Activated naive CD8-positive, alpha-beta T cell treated with anti-CD3 and anti-CD28 coated beads for 36 hours (primary cell): ENCODE measurements around the gene DCAF5. TPM values are rescaled to one million over a fixed set of nuclear protein-coding genes. Genes with fewer than 3 reads are reported as not detected.
"Not testable (repeated sequence)": the region's sequence is repeated elsewhere in the genome, so short reads cannot be mapped to it uniquely, and the experiment has no call there.

Experiments used
- DNase-seq: peaks from one replicate; pipeline ENCODE4 v3.0.0; 2021
- H3K27ac Mint-ChIP-seq: one replicate; pipeline ENCODE4 v1.8.0; 2022; ENCODE audit warnings: mild to moderate bottlenecking, moderate library complexity, mixed read lengths
- H3K27me3 Mint-ChIP-seq: one replicate; pipeline ENCODE4 v1.8.0; 2022; ENCODE audit warnings: mild to moderate bottlenecking, mixed read lengths
- H3K36me3 Mint-ChIP-seq: one replicate; pipeline ENCODE4 v1.8.0; 2021; ENCODE audit warnings: mild to moderate bottlenecking, mixed read lengths
- H3K4me1 Mint-ChIP-seq: one replicate; pipeline ENCODE4 v1.8.0; 2021; ENCODE audit warnings: mixed read lengths
- H3K4me3 Mint-ChIP-seq: one replicate; pipeline ENCODE4 v1.8.0; 2022; ENCODE audit warnings: mild to moderate bottlenecking, moderate library complexity, mixed read lengths
- H3K9me3 Mint-ChIP-seq: one replicate; pipeline ENCODE4 v1.8.0; 2022; ENCODE audit warnings: mixed read lengths
- total RNA-seq, 2 experiments: library from RNA; stranded (reverse); gene quantifications; one replicate each; pipeline ENCODE4 v1.2.3, GENCODE V29; 2021

The DCAF5 gene
- total RNA-seq, 2 experiments from 2014 or later, result 33.4 to 35.1 TPM

DNA sequence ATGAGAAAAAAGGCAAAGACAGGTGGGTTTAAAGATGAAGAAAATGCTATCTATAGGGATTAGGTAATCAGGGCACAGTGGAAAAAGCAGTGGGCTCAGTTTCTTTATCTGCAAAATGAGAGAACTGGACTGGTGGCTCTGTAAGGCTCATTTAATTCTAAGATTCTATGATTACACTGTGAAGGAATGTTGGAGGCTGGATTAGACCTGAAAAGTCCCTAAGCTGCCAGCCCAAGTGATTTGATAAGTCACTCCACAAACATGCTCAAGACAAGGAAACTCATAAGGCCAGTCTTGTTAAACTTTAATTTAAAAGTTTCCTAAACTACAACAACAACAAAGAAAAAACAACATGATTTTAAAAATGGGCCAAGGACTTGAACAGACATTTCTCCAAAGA, 75.1 kb downstream of the DCAF5 start:
- Mint-ChIP-seq H3K9me3 (no peaks in the 10 kb centered on the region), H3K4me1 (peaks cover 25% of the 10 kb centered on the region), H3K27ac (no peak overlapping the region), H3K4me3 (no peak overlapping the region), H3K36me3 (peaks cover 17% of the 10 kb centered on the region), H3K27me3 (no peaks in the 10 kb centered on the region)
- DNase-seq, result no peak

DNA sequence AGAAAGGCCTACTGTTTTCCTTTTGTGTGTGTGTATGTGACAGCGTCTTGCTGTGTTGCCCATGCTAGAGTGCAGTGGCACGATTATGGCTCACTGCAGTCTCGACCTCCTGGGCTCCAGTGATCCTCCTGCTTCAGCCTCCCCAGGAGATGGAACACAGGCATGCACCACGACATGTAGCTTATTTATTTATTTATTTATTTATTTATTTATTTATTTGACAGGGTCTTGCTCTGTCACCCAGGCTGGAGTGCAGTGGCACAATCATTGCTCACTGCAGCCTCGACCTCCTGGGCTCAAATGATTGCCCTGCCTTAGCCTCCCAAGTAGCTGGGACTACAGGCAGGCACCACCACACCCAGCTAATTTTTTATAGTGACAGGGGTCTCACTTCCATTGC, 75.7 kb downstream of the DCAF5 start:
- H3K4me3 Mint-ChIP-seq, DNase-seq, H3K27ac Mint-ChIP-seq, H3K9me3 Mint-ChIP-seq, H3K27me3 Mint-ChIP-seq: not testable (repeated sequence)
- Mint-ChIP-seq H3K4me1 (peaks cover 30% of the 10 kb centered on the region), H3K36me3 (peaks cover 18% of the 10 kb centered on the region)

DNA sequence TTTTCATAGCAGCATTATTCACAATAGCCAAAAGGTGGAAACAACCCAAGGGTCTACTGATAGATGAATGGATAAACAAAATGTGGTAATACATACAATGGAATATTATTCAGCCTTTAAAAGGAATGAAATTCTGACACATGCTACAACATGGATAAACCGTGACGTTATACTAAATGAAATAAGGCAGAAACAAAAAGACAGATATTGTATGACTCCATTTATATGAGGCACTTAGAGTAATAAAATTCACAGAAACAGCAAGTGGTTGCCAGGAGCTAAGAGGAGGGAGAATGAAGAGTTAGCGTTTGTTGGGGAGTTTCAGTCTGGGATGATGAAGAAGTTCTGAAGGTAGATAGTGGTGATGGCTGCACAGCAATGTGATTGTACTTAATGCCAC, 76.6 kb downstream of the DCAF5 start:
- peaks cover 30% of the 10 kb centered on the region for H3K4me1 Mint-ChIP-seq
- no peaks in the 10 kb centered on the region for H3K27me3 Mint-ChIP-seq
- no peaks in the 10 kb centered on the region for H3K9me3 Mint-ChIP-seq
- no peak overlapping the region for H3K27ac Mint-ChIP-seq
- H3K36me3 Mint-ChIP-seq, result peaks cover 15% of the 10 kb centered on the region
- H3K4me3 Mint-ChIP-seq, result no peak overlapping the region
- no peak for DNase-seq

DNA sequence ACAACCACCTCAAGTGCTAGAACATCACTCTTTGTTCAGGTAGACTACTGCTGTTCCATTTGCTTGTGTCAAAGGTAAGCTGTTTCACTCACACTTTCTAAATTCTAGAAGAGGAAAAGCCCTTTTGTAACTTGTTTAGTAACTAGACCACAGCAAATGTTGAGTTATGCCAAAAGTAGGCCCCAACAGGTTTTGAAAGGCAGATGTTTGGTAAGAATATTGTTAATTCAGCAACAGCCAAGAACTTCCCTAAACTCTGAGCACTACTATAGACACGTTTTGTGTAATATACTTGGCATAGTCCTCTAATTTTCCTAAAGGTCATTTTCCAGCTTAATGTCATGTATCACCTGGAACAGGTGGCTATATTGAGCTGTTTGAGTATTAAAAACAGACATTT, 79.0 kb downstream of the DCAF5 start:
- no peaks in the 10 kb centered on the region for H3K9me3 Mint-ChIP-seq
- peaks cover 13% of the 10 kb centered on the region for H3K36me3 Mint-ChIP-seq
- no peak overlapping the region for H3K27ac Mint-ChIP-seq
- peaks cover 19% of the 10 kb centered on the region for H3K4me1 Mint-ChIP-seq
- no peaks in the 10 kb centered on the region for H3K27me3 Mint-ChIP-seq
- no peak overlapping the region for H3K4me3 Mint-ChIP-seq
- DNase-seq, result no peak

DNA sequence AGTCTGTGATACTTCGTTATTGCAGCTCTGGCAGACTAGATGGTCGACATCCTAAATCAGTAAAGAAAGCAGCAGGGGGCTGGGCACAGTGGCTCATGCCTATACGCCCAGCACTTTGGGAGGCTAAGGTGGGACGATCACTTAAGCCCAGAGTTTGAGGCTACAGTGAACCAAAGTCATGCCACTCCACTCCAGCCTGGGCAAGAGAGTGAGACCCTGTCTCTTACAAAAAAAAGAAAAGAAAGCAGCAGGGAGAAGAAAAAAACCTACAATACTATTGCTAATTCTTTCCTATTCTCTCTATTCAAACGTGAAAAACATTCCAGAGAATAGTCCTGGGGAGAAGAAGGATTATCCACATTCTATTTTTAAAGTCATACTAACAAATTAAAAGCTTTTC, 79.5 kb downstream of the DCAF5 start:
- no peak overlapping the region for H3K4me3 Mint-ChIP-seq

DNA sequence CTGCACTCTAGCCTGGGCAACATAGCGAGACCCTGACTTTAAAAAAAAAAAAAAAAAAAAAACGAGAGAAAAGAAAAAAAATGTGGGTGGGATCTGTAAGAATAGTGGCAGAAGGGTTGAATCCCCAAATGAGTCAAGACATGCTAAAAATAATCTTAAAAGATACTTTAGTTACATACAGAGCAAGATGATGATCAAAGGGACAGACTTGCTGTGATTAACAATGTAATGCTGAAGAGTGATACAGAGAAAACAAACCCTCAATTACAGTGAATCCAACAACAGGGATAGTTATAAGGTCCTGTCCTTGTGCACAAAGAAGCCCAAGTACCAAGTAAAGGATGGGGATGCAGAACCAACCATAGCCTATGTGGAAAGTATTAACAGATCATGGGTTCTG, 80.3 kb downstream of the DCAF5 start:
- DNase-seq, result no peak
- Mint-ChIP-seq H3K27me3 (no peaks in the 10 kb centered on the region), H3K9me3 (no peaks in the 10 kb centered on the region), H3K4me3 (no peak overlapping the region), H3K27ac (no peak overlapping the region), H3K4me1 (peaks cover 11% of the 10 kb centered on the region), H3K36me3 (peaks cover 18% of the 10 kb centered on the region)

More for the DNA sequence above, 79.5 kb downstream of the DCAF5 start:
- DNase-seq, result no peak
- no peak overlapping the region for H3K27ac Mint-ChIP-seq
- peaks cover 18% of the 10 kb centered on the region for H3K4me1 Mint-ChIP-seq
- no peaks in the 10 kb centered on the region for H3K9me3 Mint-ChIP-seq
- peaks cover 11% of the 10 kb centered on the region for H3K36me3 Mint-ChIP-seq
- H3K27me3 Mint-ChIP-seq, result no peaks in the 10 kb centered on the region

DNA sequence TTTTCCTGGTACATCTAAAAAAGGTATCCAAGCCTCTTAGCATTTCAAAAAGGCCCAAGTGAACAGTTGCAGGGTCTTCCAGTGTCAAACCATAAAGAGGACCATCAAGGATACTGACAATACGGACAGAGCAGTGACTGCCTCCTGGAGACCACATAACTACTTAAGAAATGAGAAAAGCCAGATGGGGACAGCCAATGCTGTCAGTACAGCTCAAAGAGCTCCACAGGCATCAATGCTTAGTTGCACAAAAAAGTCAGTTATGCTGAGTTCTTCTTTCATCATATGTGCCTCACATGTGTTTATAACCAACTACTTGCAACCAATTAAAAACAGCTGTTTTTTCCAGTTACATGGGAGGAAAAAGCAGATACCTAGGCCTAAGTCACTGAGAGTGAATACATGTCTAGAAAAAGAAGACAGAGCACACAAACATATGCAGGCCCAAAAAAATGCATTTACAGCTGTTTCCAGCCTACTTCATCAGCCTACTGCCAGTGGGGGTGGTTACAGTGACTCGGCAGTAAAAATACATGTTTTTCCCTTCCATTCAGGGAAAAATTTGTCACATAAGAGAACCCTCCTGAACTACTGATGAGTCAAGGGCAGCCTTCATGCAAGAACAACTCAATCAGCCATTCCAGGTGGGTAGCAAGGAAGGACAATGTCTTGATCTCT, 84.0 kb downstream of the DCAF5 start:
- Mint-ChIP-seq H3K4me1 (peaks cover 22% of the 10 kb centered on the region), H3K27me3 (no peaks in the 10 kb centered on the region), H3K36me3 (peaks cover 14% of the 10 kb centered on the region), H3K4me3 (no peak overlapping the region), H3K27ac (no peak overlapping the region), H3K9me3 (no peaks in the 10 kb centered on the region)
- no peak for DNase-seq

DNA sequence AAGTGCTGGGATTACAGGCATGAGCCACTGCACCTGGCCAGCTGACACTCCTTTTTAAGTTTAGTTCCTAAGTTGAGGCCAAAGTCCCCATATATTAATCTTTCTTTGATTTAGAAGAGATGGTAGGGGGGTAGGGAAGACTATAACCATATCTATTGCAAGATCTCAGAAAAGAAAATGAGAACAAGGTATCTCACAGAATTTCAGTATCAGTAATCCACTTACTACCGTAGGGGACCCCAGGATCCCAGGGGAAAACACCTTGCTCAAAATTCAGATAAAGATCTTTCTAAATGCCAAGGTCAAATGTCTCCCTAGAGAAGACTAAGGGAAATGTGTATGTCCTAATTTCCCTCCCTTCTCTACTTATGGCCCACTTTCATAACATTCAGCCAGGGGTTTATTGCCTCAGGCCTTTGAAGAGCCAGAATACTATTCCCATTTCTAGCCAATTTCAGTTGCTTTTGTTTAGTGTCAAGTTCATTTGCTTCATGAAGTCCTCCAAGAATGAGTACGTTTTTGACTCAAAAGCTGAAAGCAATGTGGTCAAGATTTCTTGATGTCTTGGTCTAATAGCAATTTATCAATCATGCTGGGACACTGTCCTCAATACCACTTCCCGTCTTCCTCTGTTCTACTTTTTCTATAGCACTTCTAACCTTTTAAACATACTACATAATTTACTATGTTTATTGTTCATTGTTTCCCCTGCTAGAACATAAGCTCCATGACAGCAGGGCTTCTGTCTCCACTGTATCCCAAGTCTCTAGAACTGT, 86.3 kb downstream of the DCAF5 start:
- Mint-ChIP-seq H3K36me3 (peaks cover 13% of the 10 kb centered on the region), H3K27me3 (no peaks in the 10 kb centered on the region), H3K9me3 (no peaks in the 10 kb centered on the region), H3K4me1 (peaks cover 19% of the 10 kb centered on the region), H3K4me3 (no peak overlapping the region), H3K27ac (no peak overlapping the region)
- no peak for DNase-seq

DNA sequence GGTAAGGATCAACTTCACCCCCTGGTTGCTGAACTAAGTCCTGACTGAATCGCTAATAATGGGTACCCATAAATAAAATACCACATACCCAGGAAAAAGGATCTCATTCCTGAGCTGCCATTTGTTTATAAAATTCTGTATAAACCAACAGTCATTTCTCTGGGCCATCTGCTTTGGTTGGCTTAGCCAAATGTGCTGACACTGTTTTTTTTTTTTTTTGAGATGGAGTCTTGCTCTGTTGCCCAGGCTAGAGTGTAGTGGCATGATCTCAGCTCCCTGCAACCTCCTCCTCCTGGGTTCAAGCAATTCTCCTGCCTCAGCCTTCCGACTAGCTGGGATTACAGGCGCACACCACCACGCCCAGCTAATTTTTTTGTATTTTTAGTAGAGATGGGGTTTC, 87.0 kb downstream of the DCAF5 start:
- not testable (repeated sequence) for H3K27ac Mint-ChIP-seq, H3K4me3 Mint-ChIP-seq, DNase-seq, H3K27me3 Mint-ChIP-seq, H3K9me3 Mint-ChIP-seq
- Mint-ChIP-seq H3K4me1 (peaks cover 19% of the 10 kb centered on the region), H3K36me3 (peaks cover 13% of the 10 kb centered on the region)

DNA sequence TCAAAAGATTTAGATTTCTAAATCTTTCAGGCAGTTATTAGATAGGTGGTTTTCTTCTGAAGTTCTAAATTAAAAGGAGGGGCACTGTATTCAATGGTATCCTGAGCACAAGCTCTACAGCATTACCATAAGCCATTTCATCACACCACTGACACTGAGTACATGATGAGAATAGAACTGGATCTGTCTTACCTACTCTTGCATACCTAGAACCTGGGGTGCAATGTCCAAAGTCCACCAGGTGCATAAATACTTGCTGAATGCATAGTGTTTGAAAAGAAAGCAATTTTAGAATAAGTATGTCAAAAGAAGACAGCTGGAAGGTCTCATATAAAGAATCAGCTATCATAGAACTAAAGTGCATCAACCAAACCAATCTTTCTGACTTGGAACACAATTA, 88.3 kb downstream of the DCAF5 start:
- Mint-ChIP-seq H3K36me3 (peaks cover 15% of the 10 kb centered on the region), H3K27ac (no peak overlapping the region), H3K4me1 (peaks cover 19% of the 10 kb centered on the region), H3K9me3 (no peaks in the 10 kb centered on the region), H3K4me3 (no peak overlapping the region), H3K27me3 (no peaks in the 10 kb centered on the region)
- DNase-seq, result no peak

DNA sequence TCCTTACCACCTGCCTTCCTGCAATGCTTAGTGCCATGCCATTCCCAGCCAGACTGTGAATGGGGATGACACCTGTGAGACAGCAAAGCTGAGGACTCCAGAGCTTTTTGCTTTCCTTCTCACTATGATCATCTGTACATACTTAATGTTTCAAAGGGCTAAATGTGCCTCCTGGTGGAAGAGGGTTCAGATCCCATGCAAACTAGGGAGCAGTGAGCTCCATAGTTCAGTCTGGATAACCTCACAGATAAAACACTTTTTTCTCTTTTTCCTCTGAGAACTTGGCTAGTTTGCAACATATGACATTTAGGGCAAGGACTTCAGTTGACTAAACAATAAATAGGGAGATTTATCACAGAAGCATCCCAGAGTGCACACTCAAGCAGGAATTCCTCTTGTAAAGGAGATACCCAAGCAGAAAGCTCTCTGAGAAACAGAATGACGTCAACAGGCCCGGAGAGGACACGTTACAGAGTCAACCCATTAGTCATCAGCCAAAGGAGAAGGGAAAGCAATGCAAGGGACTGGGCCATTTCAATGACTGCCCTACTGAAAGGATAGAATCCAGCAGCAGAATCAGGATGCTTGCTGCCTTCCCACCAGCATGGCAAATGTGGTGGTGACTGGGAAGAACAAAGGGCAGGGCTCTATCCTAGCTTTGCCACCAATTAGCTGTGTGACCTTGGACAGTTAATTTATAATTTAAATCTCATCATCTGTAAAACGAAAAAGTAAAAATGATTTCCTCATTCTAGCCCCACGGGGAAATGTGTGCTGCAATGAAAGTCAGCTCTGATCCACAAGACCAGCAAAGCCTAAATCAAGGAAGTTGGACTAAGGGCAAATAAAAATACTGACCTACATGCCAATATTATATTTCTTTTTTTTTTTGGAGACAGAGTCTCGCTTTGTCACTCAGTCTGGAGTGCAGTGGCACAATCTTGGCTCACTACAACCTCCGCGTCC, 93.0 kb downstream of the DCAF5 start:
- H3K36me3 Mint-ChIP-seq, result peaks cover 19% of the 10 kb centered on the region
- peak overlapping the region; percentile 22 for H3K27ac Mint-ChIP-seq
- DNase-seq, result no peak
- no peaks in the 10 kb centered on the region for H3K27me3 Mint-ChIP-seq
- H3K9me3 Mint-ChIP-seq, result no peaks in the 10 kb centered on the region
- H3K4me1 Mint-ChIP-seq, result peaks cover 25% of the 10 kb centered on the region
- H3K4me3 Mint-ChIP-seq, result no peak overlapping the region

DNA sequence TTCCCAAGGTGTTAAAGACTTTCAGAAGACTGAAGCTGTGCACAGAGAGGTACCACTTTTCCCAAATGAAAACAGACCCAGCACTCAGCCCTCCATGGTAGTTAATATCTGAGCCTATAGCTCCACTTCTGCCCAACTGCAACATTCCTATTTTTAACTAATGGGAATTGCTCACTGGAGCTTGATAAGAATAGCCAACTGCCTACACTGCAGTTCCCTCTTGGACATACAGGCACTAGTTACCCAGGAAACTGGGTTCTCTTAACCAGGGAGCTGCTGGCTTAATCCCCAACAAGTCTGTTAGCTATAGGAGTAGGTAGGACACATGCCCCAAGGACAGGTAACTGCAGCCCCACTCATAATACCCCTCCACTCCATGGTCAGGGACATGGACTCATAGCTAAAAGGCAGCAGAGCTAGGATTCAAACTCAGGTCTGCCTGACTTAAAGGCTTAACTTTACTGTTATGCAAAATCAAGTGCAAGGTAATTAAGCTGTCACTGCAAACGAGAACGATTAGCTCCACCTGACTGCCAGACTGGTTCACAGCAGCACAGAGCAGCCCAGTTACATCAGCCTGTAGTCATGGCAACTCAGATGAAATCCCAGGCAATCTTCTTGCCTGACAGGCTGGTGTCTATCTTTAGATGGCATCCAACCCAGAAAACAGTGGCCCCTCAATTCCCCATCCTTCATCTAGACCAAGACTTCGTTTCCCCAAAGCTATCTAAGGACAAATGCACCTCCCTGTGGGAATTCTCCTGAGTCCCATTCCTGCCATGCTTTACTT, 96.7 kb downstream of the DCAF5 start:
- Mint-ChIP-seq H3K4me1 (peaks cover 22% of the 10 kb centered on the region), H3K9me3 (no peaks in the 10 kb centered on the region), H3K36me3 (peaks cover 26% of the 10 kb centered on the region), H3K27ac (peak overlapping the region; percentile 49), H3K4me3 (no peak overlapping the region), H3K27me3 (no peaks in the 10 kb centered on the region)
- DNase-seq, result peak; percentile 14

DNA sequence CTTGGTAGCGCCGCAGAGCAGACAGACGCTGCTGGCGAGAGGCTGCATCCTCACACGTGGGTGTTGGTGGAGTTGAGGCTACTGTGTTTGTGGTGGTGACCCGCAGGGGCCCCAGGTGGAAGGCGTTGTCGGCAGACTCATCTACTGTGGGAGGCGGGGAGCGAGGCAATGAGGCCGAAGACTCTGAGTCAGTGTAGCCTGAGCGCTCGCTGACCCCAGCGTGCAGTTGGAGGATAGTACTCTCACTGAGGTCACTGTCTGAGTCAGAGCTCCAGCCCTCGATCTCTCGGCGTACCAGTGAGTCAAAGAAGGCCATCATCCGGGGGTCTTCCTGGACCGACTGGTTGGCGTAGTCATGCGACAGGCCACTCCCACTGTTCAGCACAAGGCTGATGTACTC, 97.8 kb downstream of the DCAF5 start:
- no peak overlapping the region for H3K4me3 Mint-ChIP-seq
- H3K27me3 Mint-ChIP-seq, result no peaks in the 10 kb centered on the region
- no peaks in the 10 kb centered on the region for H3K9me3 Mint-ChIP-seq
- H3K36me3 Mint-ChIP-seq, result peaks cover 26% of the 10 kb centered on the region
- no peak for DNase-seq
- no peak overlapping the region for H3K27ac Mint-ChIP-seq
- H3K4me1 Mint-ChIP-seq, result peaks cover 26% of the 10 kb centered on the region

DNA sequence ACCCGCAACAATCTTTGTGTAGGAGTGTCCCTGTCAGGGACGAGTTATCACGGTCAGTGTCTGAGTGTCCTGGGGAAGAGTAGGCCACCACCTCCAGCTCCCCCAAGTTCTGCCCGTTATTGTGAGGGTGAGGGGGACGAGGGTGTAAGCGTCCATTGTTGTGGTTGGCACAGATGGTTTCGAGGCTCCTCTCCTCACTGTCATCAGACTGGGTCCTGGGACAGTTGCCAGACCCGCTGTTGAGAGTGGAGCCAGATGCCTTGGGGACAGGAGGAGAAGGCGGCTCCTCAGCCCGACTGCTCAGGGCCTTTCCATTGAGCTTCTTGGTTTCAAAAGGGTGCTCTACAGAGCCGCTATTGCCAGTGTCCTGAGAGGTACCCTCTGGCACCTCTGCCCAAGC, 98.9 kb downstream of the DCAF5 start:
- no peak overlapping the region for H3K4me3 Mint-ChIP-seq
- peaks cover 19% of the 10 kb centered on the region for H3K36me3 Mint-ChIP-seq
- no peaks in the 10 kb centered on the region for H3K9me3 Mint-ChIP-seq
- H3K27ac Mint-ChIP-seq, result no peak overlapping the region
- no peak for DNase-seq
- H3K4me1 Mint-ChIP-seq, result peaks cover 26% of the 10 kb centered on the region
- no peaks in the 10 kb centered on the region for H3K27me3 Mint-ChIP-seq
